ENCODE results near the gene RMDN2.
"Not testable (repeated sequence)": the region's sequence is repeated elsewhere in the genome, so short reads cannot be mapped to it uniquely, and the experiment has no call there.

The RMDN2 gene

DNA sequence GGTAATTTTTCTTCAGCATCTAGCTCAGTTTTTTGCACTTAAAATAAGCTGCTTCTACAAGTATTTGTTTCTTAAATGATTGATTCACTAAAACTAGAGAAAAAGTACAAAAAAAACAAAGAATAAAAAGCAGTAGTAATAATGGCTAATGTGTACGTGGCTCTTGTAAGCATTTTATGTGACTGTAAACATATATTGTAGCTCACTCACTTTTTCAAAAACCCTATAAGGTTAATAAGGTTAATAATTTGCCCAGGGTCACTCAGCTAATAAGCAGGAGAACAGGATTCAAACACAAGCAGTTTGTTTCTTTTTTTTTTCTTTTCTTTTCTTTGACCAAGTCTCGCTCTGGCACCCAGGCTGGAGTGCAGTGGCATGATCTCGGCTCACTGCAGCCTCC, 67.5 kb downstream of the RMDN2 start:
- no peak for DNase-seq (ENCODE audit: low read depth)

- DNase-seq (ENCODE audit: low read depth), result no peak
These were observed 68.1 kb downstream of the RMDN2 start for GRCh38 chr2:37993143-37993542.

DNA sequence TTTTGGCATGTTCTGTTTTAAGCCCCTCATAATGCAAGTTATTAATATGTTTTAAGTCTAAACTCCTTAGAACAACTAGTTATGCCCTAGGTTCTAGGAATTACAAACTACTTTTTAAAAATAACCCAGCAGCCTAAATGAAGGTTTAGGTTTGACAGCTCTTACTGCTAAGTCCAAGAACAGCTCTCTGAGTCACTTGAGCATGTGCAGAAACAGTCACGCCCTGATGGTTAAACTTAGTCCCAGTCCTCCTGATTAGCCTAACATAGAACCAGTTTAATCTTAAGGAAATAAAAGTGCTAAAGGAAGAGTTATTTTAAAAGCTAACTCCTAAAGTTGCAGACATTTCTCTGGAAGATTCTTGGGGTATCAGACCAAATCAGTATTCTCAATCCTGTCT, 72.5 kb downstream of the RMDN2 start:
- DNase-seq (ENCODE audit: low read depth), result no peak

DNA sequence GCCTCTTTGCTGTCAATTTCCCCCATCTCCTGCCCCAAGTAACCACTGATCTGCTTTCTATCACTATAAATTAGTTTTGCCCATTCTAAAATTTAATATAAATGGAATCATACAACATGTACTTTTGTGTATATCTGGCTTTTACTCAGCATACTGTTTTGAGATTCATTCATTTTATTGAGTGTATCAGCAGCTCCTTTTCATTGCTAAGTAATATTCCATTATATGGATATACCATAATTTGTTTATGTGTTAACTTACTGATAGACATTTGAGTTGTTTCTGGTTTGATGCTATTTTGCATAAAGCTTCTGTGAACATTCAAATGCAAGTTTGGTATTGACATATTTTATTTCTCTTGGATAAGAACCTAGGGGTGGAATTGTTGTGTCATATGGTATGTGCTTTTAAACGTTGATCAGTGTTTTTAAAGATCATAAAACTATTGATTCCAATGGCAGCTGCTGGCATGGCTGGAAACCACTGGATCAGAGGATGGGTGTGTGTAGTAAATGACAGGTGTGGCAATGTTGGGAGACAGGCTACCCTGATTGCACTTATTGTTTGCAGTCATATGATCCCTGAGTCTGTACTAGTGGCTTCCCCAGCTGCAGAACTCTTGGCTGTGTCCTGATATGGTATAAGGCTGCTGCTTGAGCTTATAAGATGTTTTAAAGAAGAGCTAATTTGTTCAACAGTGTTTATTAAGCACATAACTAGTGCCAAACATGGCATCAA, 75.6 kb downstream of the RMDN2 start:
- no peak for DNase-seq (ENCODE audit: low read depth)

- not testable (repeated sequence) for DNase-seq (ENCODE audit: low read depth)
These were observed 85.1 kb downstream of the RMDN2 start for GRCh38 chr2:38010187-38010586.

- no peak for DNase-seq (ENCODE audit: low read depth)
These were observed 85.9 kb downstream of the RMDN2 start for GRCh38 chr2:38010995-38011394.

DNA sequence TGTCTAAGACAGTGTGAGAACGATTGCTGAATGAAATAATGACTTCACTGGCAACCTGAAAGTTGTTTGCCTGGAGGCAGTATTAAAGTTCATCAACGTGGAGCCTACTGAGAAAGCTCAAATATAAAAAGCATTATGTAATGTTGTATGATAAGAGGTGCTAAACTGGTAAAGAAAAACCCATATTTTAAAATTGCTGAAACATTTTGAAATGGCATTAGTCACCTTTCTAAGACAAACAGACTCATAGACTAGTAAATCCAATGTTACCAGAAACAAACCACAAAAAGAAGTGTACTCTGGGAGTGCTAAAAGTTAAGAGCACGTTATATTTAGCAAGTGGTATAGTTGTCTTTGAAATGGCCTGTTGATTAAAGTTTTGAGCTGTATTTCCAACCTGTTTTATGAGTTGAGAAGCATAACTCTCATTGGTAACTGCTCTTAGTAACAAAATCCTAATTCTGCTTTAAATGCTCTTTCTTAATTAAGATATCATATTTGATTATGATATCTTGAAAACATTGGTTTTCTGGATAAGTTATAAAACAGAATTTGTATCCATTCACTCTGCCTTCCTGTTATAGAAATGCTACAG, 88.2 kb downstream of the RMDN2 start:
- no peak for DNase-seq (ENCODE audit: low read depth)

- no peak for DNase-seq (ENCODE audit: low read depth)
These were observed 91.1 kb downstream of the RMDN2 start for GRCh38 chr2:38016219-38016618.

- no peak for DNase-seq (ENCODE audit: low read depth)
These were observed 92.7 kb downstream of the RMDN2 start for GRCh38 chr2:38017836-38018235.

GRCh38 chr2:38020359-38021069, 95.4 kb downstream of the RMDN2 start:
- not testable (repeated sequence) for DNase-seq (ENCODE audit: low read depth)

DNA sequence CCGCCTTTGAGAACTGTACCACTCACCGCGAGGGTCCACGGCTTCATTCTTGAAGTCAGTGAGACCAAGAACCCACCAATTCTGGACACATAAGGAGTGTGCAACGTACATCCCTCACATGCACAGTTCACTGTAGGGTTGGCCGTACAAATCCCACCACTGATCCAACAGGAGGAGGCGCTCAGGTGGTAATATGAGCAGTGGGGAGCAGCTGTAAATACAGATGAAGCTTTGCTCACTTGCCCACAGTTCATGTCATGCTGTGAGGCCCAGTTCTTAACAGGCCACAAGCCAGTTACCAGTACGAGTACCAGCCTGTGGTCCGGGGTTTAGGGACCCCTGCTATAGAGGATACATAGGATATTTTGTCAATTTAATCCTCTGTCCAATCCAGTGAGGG, 96.5 kb downstream of the RMDN2 start:
- DNase-seq (ENCODE audit: low read depth), result no peak

- DNase-seq (ENCODE audit: low read depth), result no peak
These were observed 101.8 kb downstream of the RMDN2 start for GRCh38 chr2:38026846-38027245.

DNA sequence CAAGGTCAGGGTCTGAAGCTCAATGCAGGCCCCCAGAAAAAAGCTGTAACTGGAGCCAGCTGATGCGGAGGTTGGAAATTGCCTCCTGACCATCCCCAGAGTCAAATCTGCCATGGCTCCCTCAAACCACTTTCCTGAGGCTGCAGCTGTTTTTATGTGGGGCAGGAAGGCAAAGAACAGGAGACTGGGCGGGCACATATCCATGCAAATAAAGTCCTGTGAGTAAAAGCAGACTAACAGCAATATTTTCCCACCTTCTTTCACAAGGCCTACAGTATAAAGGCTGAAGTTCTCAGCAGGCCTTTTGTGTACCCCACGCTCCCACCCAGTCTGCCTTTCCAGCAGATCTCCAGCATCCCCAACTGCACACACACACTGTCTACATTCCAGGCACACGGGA, 103.7 kb downstream of the RMDN2 start:
- DNase-seq (ENCODE audit: low read depth), result no peak

DNA sequence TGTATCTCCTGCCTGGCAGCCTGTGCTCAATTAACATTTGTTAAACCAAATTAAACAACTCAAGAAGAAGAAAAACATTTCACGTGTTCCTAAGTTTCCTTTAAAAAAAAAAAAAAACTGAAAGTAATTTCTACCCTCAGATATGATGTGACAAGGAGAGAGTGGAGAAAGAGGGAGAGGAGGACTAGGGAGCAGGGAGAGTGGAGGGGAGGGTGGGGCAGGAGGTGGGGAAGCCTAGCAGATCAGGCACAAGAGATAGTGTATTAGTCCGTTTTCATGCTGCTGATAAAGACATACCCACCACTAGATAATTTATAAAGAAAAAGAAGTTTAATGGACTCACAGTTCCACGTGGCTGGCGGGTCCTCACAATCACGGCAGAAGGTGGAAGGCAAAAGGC, 104.4 kb downstream of the RMDN2 start:
- no peak for DNase-seq (ENCODE audit: low read depth)

DNA sequence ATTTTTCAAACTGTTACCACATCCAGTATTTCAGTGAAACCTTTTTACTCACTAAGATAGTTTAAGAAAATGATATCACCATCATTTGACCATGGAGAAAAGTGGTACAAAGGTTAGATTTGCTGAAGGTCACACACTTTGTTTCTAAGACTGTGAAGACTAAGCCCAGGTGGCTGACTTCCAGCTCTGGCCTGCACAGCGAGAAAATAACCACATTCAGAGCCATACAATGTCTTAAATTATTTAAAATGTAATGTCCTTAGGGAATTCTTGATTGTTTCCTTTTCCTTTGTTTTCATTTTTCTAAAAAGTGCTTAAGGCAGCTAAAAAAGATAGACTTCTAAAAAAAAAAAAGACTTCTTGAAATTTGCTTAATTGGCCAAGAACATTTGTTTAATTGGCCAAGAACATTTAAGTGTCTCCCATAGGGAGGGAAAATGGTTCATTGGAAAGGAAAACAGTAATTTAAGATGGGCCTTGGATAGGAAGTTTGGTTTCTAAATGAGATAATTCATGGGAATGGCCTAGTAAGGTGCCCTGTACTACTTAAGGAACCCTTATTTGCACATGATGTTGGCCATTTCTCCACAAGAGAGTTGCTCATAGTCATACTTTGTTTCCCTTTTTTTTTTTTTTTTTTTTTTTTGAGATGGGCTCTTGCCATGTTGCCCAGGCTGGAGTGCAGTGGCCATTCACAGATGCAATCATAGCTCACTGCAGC, 105.7 kb downstream of the RMDN2 start:
- no peak for DNase-seq (ENCODE audit: low read depth)

DNA sequence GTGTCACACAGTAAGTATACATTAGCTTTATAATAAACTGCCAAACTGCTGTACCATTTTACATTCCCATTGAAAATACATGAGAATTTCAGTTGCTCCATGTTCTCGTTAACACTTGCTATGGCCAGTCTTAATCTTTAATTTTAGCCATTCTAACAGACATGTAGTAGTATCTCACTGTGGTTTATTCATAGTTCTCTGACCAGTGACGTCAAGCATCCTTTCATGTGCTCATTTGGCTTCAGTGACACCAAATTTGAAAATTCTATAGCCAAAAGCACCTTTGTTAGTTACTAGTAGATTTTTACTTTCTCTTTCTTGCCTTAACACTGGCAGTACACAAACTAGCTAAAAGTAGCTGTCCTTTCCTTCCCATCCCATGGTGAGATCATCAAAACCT, 107.9 kb downstream of the RMDN2 start:
- DNase-seq (ENCODE audit: low read depth), result no peak

- DNase-seq (ENCODE audit: low read depth), result no peak
These were observed 108.6 kb downstream of the RMDN2 start for GRCh38 chr2:38033646-38034045.

GRCh38 chr2:38035968-38036367, 110.9 kb downstream of the RMDN2 start:
- no peak for DNase-seq (ENCODE audit: low read depth)

- no peak for DNase-seq (ENCODE audit: low read depth)
These were observed 112.2 kb downstream of the RMDN2 start for GRCh38 chr2:38037325-38037724.

GRCh38 chr2:38037757-38038621, 112.9 kb downstream of the RMDN2 start:
- DNase-seq (ENCODE audit: low read depth), result no peak

- DNase-seq (ENCODE audit: low read depth), result no peak
These were observed 113.6 kb downstream of the RMDN2 start for GRCh38 chr2:38038682-38039081.

All from stimulated activated CD8-positive, alpha-beta memory T cell treated with anti-CD3 and anti-CD28 coated beads, Interleukin-4, amount 100 ng/mL, for 24 hours (primary cell).